OCI-LY3 (cell line): Measurements from ENCODE around the gene KMO.

Source experiments
- CTCF ChIP-seq: fragments of 200-600, 300-600 bp; sonication (generic); IDR thresholded peaks from 2 replicates; pipeline ENCODE4 v1.5.1; 2014; ENCODE audit warnings: antibody characterized with exemption, low read length, low read depth
- EZH2phosphoT487 ChIP-seq: fragments of 200-600 bp; shearing (Covaris generic); IDR thresholded peaks from 2 replicates; pipeline ENCODE4 v1.6.1; 2018; ENCODE audit warnings: antibody characterized with exemption, mixed run types, low read depth

GRCh38 chr1:241611736-241612135 is 79.6 kb downstream of the KMO start:
- TF ChIP-seq CTCF (no peak), EZH2phosphoT487 (no peak)
